GM23248 (cell line): ENCODE measurements around the gene STX8.

ENCODE experiments used
- EZH2 ChIP-seq: fragments of 200-600 bp; sonication (generic); IDR thresholded peaks from 2 replicates; pipeline ENCODE4 v1.6.1; 2018; ENCODE audit warnings: antibody characterized with exemption, mild to moderate bottlenecking; ENCODE audit not compliant: insufficient read depth, poor library complexity, severe bottlenecking
- EZH2phosphoT487 ChIP-seq: fragments of 200-600 bp; sonication (generic); IDR thresholded peaks from 2 replicates; pipeline ENCODE4 v1.6.1; 2018; ENCODE audit warnings: antibody characterized with exemption, moderate library complexity, mild to moderate bottlenecking, low read depth; ENCODE audit not compliant: insufficient read depth

DNA sequence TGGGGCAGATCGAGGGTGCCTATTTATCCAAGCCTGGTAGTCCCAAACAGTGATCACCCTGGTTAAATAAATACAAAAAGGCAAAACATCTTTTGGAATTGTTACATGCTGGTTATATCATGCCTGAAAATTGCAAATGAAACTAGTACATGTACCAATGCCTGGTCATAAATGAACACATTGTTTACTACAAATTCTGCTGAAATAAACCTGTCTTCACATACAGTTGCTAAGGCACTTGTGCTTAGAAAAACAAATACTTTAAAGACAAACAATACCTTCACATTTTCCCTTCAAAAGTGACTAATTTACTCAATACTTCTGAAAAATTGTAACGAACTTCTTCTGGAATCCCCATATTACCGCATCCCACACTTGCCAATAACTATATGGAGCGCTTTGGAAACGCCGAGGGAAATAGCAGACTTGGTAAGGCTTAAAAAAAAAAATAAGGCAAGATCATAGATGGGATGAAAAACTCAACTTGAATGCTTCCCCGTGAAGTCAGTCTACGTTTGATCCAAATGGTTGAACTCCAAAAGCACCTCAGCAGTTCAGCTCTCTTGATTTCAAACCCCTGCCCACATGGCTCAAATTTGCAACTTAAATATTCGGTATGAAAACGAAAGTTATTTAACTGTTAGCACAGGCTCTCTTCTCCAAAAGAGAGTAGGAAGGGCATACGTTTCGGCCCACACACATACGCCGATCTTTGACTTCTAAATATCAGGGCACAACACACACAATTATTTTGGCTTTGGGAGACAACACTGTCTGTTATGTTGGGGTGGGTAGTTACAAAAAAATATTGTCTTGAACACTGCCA, 289.8 kb downstream of the STX8 start:
- TF ChIP-seq EZH2phosphoT487 (no peak), EZH2 (no peak)
